A172 (cell line): ENCODE measurements around the gene BBS12. TPM values are rescaled to one million over a fixed set of nuclear protein-coding genes. Genes with fewer than 3 reads are reported as not detected.
A peak's percentile ranks its signal among the peaks of the same experiment; 100 is the strongest.
"Not testable (repeated sequence)": the region's sequence is repeated elsewhere in the genome, so short reads cannot be mapped to it uniquely, and the experiment has no call there.

Experiments
- DNase-seq: peaks from one replicate; pipeline ENCODE4 v3.0.0-alpha.2; 2015; ENCODE audit warnings: low spot score
- total RNA-seq: library from RNA; depleted of rRNA; stranded (reverse); fragments of >200 nt; shearing (Covaris generic); gene quantifications from 2 replicates; pipeline ENCODE4 v1.2.3, GENCODE V29; 2014

The BBS12 gene
- total RNA-seq, 1 experiment from 2014 or later, result 5.2 TPM

GRCh38 chr4:122765692-122766352, 33.3 kb downstream of the BBS12 start:
- DNase-seq, result peak; percentile 76

GRCh38 chr4:122766353-122766705, 33.8 kb downstream of the BBS12 start:
- no peak for DNase-seq

GRCh38 chr4:122766950-122767349, 34.4 kb downstream of the BBS12 start:
- DNase-seq, result no peak

- no peak for DNase-seq
Observed at GRCh38 chr4:122771724-122772123, 39.2 kb downstream of the BBS12 start.

GRCh38 chr4:122772311-122772710, 39.8 kb downstream of the BBS12 start:
- DNase-seq, result no peak

- no peak for DNase-seq
Observed at GRCh38 chr4:122772986-122773385, 40.5 kb downstream of the BBS12 start.

- DNase-seq, result no peak
Observed at GRCh38 chr4:122775039-122775438, 42.5 kb downstream of the BBS12 start.

GRCh38 chr4:122775987-122776836, 43.7 kb downstream of the BBS12 start:
- no peak for DNase-seq

- no peak for DNase-seq
Observed at GRCh38 chr4:122776916-122777315, 44.4 kb downstream of the BBS12 start.

GRCh38 chr4:122777846-122778673, 45.6 kb downstream of the BBS12 start:
- DNase-seq, result peak; percentile 79

- DNase-seq, result no peak
Observed at GRCh38 chr4:122781486-122781885, 49.0 kb downstream of the BBS12 start.

- peak; percentile 98 for DNase-seq
Observed at GRCh38 chr4:122783301-122784215, 51.1 kb downstream of the BBS12 start.

- DNase-seq, result no peak
Observed at GRCh38 chr4:122784261-122784660, 51.8 kb downstream of the BBS12 start.

- DNase-seq, result no peak
Observed at GRCh38 chr4:122785099-122785498, 52.6 kb downstream of the BBS12 start.

- DNase-seq, result peak; percentile 45
Observed at GRCh38 chr4:122786296-122786695, 53.8 kb downstream of the BBS12 start.

GRCh38 chr4:122786920-122787319, 54.4 kb downstream of the BBS12 start:
- DNase-seq, result not testable (repeated sequence)

GRCh38 chr4:122787940-122788339, 55.4 kb downstream of the BBS12 start:
- DNase-seq, result no peak

GRCh38 chr4:122788935-122789334, 56.4 kb downstream of the BBS12 start:
- no peak for DNase-seq

GRCh38 chr4:122793811-122794210, 61.3 kb downstream of the BBS12 start:
- DNase-seq, result no peak
